RPMI7951 (cell line): ENCODE measurements around the gene PLD6. TPM values are rescaled to one million over a fixed set of nuclear protein-coding genes. Genes with fewer than 3 reads are reported as not detected.

Experiments used
- DNase-seq: peaks from one replicate; pipeline ENCODE4 v3.0.0-alpha.2; 2012; ENCODE audit warnings: low read depth
- total RNA-seq: library from RNA; depleted of rRNA; stranded (reverse); fragments of >200 nt; shearing (Covaris generic); gene quantifications from 2 replicates; pipeline ENCODE4 v1.2.3, GENCODE V29; 2014

PLD6 gene
- total RNA-seq, 1 experiment from 2014 or later = 0.24 TPM

DNA sequence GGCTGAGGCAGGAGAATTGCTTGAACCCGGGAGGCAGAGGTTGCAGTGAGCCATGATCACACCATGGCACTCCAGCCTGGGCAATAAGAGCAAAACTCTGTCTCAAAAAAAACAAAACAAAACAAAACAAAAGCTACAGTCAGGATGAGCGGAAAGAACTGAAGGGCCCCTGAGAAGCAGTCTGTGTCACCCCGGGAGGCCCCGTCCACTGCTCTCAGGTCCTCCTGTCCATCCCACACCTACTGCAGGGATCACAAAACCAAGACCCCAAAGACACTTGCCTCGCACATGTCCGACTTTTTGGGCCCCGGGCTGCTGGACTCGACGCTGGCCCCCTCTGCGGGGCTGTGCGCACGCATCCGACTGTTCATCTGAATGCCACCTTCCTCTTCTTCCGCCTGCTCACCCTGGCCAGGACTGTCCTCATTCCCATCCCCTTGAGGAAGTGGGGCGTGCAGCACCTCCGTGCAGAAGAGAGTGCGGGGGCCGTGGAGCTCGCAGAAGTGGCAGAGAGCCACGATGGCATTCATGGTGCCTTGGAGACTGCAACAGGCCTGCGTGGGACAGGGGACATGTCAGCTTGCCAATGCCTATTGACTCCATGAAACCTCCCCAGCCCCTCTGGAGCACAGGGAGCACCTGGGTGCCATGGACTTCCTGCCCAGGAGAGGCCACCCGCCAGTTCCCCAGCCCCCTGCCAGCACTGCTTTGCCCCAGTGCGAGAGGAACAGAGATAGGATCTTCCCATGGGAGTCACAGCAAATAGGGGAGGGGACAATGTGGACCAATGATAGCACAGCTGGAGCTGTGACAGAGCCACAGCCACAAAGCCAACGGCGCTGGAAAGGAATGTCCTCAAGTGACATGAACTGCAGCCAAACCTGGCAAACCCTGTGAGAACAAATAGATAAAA is 21.7 kb upstream of the PLD6 start:
- no peak for DNase-seq

GRCh38 chr17:17226451-17227265 is 20.5 kb upstream of the PLD6 start:
- DNase-seq = no peak

DNA sequence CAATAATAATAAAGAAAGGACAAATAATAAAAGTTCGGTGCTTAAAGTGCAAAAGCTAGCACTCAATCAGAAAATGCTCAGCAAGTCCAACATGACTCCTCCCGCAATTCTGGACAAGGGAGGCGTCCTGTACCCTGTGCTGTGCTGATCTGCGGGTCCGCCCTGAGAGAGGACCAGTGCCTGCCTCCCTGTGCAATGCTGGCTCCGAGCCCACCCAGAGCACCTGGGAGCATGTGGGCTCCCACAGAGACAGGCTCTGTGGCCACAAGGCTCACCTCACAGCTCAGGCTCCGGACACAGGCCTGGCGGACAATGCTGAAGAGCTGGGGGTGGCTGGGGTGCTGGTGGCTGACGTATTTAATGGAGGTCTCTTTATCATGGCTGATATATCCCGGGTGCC is 19.8 kb upstream of the PLD6 start:
- no peak for DNase-seq

DNA sequence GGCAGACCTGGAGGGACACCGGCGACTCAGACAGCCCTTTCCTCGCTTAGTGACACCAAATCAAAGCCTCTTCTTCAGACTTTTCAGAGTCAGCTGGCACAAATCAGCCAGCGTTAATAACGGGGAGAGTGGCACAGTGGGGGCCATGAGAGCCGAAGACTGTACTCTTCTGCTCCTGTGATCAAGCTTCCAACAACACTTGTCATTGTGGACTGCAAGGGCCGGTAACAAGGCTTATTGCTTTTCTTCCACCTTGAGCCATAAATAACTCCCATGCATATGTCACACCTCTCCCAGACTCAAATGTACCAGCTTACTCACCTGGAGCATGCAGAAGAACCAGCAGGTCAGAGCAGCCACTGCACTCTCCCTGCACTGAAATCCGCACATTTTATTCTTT is 18.0 kb upstream of the PLD6 start:
- no peak for DNase-seq

- no peak for DNase-seq
These were observed 17.6 kb upstream of the PLD6 start for GRCh38 chr17:17223736-17224135.

DNA sequence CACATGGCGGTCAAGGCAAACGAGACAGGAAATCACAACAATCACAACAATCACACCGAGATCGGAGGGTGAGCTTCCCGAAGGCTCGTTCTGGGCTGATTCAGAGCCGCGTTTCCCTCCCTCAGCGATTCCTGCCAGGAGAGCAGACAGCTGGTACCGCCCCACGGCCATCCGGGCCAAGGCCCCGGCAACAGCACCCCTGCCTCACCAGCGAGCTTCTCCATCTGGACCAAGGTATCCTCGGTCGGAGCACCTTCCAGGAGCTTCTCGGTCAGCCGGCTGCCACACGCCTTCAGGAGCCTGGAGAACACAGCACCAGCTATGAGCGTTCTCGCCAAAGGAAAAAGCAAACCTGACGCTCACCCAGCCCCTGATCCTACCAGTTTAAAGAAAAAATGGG is 15.2 kb upstream of the PLD6 start:
- no peak for DNase-seq

DNA sequence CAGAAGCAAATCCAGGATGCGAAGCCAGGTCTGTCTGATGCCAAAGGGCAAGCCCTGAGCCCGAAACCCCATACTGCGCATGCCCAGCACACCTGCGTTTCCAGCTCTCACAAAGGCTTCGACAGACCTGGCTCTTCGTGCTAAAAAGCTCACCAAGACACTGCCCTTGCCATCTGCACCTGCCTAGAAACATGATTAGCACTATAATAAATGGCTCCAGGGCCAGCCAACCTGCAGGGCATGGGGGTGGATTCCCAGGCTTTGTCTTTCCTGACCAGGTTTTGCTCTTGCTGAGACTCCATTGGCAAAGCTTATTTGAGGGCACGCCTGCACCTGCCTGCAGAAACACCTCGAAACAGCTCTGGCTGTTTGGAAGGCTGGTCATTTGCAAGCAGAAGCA is 14.4 kb upstream of the PLD6 start:
- DNase-seq = no peak

DNA sequence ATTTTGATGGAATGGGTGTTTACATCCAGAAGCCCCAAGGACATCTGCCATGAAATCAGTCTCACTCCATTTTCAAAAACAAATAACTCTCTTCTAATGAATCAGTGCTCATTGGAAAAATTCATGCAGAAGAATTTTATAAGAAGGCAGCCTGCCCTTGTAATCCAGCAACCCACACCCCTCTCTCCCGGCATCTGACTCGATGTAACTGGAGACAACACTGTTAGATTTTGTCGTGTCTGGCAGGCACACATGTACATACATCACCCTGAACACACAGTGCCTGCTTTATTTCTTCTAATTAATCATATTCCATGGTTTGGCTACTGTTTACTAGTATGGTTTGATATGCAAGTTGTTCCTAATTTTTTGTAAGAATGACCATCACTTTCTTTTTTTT is 11.9 kb upstream of the PLD6 start:
- no peak for DNase-seq

- DNase-seq = no peak
These were observed 10.6 kb upstream of the PLD6 start for GRCh38 chr17:17216776-17217175.

DNA sequence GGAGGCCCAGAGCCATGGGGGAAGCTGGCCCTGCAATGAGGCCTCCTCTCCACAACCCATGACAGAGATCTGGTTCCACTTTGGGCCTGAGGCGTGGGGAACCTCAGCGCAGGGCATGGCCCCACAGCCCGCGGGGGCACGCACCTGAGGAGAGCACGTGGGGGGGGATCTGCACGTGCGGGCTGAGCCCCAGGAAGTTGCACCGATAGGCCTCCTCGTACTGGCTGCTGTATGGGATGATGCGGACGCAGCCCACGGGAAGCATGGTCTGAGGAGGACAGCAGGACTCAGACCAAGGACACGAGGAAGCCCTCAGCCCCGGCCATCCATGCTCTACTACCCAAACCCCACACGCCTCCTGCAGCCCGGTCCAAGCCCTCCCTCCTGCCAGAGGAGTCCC is 10.1 kb upstream of the PLD6 start:
- no peak for DNase-seq

- no peak for DNase-seq
These were observed 9.4 kb upstream of the PLD6 start for GRCh38 chr17:17215575-17215974.

DNA sequence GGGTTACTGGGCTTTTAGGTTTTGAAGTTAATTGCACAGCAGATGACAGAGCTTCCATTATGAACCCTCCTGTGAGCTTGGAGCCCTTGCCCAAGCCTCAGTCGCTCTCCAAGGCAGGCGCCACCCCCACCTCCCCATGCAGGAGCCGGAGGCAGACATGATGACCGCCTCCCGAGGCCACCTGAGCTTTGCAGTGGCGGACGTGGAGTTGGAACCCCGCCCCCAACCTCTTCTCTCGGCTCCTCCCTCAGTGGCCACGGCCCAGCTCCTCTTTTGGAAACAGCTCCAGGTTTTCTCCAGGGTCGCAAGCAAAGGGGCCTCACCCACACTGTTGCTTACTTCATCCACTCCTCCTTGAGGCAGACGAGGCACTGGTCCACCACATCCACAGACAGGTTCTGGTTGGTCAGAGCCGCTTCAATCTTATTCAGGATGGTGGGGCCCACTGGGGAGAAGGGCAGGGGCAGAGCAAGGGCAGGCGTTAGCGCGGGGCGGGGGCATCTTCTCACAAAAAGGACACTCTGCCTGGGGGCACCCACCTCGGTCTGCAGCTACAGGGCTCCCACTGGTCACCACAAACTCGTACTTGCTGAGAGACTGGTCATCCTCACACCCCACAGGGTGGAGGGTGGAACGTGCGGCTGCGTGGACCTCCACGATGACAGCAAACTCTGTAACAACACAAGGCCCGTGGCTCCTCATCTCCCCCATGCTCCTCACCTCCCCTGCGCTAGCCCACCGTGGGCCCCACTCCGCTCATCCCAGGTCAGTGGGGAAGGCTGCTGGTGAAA is 8.7 kb upstream of the PLD6 start:
- no peak for DNase-seq

GRCh38 chr17:17213775-17214174 is 7.6 kb upstream of the PLD6 start:
- DNase-seq = no peak

GRCh38 chr17:17207998-17208397 is 1.9 kb upstream of the PLD6 start:
- DNase-seq = no peak

DNA sequence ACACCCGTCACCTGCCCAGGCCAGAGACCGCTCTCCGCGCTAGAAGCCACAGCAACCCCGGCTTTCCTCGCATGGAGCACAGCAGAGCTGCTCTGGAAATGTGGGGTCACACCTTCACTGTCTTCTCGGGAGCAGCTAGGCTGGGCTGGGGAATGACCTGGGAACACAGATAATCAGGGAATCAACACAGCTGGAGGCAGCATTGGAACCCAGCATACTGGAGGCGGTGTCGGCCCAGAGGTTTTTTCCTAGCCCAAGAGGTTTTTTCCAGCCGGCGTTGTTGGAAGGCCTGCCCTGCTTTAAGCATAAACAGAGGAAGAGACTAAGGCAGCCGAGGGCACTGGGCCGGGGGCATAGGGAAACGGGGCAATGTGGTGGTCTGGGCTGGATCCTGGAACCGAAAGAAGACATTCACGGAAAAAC is 791 bp upstream of the PLD6 start:
- no peak for DNase-seq

DNA sequence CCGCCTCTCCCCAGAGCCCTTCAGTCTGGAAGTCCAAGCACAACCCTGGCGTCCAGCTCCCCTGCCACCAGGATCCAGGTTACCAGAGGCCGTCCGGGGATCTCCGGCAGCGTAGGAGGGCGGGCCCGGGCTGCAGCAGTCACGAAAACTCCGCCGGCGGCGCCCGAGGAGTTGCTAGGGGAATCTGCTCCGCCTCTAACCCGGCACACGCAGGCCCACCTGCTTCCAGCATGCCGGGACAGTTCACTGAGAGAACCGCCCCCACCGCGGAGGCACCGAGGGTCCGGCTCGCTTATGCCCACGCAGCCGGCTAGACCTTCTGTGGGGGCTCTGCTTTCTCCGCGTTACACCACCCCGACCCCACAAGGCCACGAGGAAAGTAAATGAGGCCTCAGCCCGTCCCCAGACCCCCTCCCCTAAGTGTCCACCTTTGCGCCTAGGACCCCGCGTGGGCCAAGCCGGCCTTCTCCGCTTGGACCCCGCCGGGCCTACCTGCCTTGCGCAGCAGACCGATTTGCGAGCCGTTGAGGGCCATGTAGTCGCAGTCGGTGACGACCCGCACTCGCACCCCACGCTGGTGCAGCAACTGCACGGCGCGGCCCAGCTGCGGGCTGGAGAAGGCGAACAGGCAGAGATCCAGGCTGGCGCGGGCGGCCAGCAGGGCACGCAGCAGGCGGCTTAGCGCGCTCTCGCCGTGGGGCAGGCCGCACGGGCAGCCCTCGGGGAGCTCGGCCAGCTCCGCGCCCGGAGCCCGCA is 587 bp downstream of the PLD6 start:
- peak; percentile 37 for DNase-seq

GRCh38 chr17:17204635-17205231 is 1.4 kb downstream of the PLD6 start:
- DNase-seq = no peak

- DNase-seq = no peak
These were observed 2.0 kb downstream of the PLD6 start for GRCh38 chr17:17204041-17204591.

DNA sequence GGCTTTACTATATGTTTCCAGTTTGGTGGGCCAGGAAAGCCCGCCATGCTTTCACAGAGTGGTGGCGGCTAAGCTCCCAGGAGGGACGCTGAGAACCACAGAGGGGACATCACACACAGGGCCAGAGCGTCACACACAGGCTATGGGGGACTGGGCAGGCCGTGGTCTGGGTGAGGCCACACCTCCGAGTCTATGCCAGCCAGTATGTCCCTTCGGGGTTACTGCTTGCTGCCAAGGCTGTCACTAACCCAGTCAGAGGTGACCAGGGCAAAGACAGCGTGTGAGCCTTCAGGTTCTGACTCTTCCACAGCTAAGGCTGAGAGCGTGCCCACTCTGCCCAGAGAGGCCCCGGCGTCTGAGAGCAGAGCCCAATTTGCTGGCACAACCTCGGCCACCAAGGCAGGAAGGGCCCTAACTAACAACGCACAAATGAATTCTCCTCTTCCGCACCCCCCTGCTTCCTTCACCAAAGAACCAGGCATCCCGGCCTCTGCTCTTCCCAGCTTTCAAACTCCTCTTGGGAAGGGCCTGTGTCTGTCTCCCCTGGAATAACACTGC is 2.9 kb downstream of the PLD6 start:
- no peak for DNase-seq

- DNase-seq = no peak
These were observed 4.2 kb downstream of the PLD6 start for GRCh38 chr17:17201907-17202306.
